GM21423 (cell line): ENCODE results near the gene MIPOL1.

ENCODE experiments used
- ATAC-seq: cut with Tn5 transposase; IDR thresholded peaks from one replicate; pipeline ENCODE4 v1.9.1; 2021; ENCODE audit warnings: mild to moderate bottlenecking, moderate library complexity; ENCODE audit not compliant: unreplicated experiment

MIPOL1 gene

DNA sequence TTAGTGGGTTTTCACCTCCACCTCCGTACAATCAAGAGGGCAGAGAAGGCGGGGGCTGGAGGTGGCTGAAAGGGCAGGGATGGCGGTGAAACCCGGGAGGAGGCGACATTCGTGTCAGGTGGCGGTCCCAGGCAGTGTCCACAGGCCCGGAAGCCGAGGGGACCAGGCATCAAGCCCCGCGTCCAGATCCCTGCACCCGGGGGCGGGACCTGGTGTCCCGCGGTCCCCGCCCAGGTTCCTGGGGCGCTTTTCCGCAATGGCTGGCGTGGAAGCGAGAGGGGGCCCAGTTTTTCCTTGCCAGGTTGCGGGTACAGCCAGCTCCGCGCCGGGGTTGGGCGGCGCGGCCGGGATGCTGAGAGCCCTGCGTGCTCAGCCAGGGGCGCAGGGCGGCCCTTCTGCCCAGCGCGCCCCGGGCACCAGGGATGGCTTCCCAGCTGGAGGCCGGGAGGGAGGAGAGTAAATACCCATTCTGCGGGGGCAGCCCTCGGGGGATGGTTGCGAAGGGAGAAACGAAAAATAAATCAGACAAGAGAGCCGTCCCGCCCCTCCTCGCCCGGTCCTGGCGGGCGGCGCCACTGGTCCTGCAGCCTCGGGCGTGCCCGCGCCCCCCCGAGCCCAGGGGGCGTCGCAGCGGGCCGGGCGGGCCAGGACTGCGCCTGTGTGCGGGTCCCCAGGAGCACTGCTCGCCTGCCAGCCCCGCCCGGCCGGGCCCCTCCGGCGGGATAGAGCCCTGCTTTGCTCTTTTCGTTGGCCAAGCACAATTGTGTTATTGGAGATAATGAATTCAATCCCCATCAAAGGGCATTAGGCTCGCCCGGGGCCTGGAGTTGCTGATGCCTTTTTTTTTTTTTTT, 385.8 kb downstream of the MIPOL1 start:
- ATAC-seq, result no peak

DNA sequence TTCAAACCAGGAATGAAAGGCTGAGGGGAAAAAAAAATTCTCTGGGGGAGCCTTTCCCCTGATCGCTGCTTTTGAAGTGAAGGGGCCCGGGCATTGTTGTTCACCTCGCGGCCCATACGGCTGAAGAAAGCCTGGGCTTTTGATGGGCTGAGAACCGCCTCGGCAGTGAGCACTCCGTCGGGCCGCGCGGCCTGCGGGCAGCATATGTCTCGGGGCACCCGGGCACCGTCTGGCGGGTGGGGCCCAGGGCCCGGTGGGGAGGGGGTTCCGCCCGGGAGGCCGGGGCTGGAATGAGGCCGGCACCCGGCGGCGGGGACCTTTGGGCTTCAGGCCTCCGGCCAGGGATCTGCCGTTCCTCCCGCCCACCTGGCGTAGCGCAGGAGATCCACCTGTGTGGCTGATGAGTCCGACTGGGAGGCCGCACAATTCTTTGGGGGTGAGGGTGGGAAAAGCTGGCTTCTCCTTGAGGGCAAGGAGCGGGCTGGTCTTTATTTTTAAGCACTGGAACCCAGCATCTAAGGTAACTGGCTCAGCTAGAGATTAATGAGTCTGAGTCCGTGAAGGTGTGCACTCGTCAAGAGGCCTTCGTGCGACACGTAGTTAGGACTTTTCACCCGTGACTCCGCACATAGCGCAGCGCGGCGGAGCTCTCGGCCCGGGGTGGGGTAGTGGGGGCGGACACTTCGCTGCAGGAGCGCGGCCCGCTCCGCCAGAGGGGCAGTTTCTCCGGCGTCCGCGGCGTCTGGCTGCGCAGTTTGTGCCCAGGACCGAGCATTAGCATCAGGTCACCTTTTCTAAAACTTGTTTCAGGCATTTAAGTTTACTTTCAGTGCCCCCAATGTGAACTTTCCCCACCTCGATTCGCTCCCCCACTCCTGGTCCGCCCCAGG, 386.7 kb downstream of the MIPOL1 start:
- no peak for ATAC-seq

DNA sequence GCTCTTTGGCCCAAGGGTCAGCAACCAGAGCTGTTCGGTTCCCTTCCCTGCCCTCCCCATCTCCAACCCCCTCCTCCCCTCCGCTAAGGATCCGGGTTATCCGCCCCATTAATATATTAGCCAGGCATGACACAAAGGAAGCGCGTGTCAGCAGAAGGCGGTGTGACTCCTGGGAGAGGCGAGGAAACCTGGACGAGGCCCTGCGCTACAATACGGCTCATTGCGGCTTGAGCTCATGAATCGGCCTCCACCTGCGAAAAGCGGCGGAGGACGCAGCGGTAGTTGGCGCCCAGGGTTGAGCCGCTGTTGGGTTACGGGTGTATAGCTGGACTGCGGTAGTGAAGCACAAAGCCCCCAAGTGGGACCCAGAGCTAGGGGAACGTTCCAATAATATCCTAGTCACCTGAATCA, 387.4 kb downstream of the MIPOL1 start:
- ATAC-seq, result no peak

DNA sequence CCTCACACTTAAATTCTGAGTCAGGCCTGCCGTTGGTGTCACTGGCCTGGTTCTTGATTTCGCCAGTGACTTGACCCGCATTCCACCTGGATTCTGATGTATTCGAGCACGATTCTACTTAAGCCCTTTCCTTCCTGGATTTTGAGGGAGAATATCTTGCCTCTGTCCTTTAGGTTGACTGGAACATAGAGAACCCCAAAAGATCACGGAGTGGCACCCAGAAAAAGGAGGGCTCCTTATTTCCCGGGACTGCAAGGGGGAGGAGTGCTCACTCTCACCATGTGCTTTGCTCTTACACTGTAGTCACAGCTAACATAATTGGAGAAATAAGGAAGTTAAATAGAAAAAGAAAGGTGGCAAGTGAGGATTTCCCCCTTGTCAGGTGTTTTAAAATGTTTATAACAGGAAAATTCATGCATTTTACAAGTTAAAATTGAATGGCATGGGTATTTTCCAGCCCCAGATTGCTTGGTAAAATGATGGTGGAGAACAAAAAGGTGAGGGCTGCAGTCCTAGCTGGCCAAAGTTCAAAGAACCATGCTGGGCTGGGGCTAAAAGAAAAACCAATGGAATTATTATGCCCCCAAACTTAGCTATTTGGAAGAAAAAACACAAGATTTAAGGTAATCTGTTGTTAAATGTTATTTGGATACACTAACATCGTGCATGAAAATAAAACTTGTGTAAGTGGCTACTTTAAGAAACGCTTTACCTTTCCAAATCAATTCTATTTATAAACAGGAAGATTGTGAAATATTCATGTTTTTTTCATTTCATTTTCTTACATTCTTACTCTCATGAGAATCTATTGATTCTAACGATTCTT, 388.4 kb downstream of the MIPOL1 start:
- ATAC-seq, result no peak

DNA sequence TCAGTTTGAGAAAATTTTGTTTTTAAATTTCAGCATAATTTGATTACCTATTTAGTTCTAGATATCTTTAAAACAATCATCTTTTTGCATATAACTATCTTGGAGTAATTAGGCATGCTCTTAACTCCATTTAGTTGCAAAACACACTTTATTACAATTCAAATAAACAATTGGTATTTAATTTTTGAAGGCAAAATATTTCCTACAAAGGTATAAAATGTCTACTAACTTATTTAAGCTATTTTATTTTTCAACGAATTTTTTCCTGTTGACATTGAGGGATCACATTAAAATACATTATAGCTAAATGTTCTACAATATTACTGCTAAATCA, 389.0 kb downstream of the MIPOL1 start:
- no peak for ATAC-seq

DNA sequence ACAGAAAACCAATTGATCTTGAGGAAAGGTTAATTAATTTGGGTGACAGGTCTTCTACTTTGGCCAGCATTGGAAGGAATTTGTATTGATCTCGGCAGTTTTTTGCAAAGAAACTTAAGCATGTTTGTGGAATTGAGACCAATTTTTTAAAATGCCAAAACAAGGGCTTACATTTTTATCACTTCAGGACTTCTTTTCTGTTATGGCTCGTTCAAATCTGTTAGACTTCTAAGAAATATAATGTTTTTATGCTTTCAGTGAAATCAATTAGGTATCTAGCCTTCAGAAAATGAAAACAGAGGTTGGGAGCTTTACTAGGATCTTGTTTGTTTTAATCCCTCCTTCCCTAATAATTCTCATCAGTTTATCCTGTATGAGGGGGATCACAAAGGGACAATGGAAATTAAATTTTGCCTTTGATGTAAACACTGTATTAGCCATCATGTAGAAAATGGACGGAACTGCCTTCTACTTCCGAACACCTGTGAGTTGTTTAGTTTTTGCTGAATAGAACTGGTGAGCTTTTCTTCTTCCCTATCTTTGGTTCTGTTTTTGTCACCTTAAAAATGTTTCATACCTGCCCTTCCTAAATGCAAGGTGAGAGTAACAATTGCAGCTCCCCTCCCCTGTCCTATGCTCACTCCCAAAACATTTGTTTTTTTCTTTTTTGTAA, 389.5 kb downstream of the MIPOL1 start:
- ATAC-seq, result no peak

DNA sequence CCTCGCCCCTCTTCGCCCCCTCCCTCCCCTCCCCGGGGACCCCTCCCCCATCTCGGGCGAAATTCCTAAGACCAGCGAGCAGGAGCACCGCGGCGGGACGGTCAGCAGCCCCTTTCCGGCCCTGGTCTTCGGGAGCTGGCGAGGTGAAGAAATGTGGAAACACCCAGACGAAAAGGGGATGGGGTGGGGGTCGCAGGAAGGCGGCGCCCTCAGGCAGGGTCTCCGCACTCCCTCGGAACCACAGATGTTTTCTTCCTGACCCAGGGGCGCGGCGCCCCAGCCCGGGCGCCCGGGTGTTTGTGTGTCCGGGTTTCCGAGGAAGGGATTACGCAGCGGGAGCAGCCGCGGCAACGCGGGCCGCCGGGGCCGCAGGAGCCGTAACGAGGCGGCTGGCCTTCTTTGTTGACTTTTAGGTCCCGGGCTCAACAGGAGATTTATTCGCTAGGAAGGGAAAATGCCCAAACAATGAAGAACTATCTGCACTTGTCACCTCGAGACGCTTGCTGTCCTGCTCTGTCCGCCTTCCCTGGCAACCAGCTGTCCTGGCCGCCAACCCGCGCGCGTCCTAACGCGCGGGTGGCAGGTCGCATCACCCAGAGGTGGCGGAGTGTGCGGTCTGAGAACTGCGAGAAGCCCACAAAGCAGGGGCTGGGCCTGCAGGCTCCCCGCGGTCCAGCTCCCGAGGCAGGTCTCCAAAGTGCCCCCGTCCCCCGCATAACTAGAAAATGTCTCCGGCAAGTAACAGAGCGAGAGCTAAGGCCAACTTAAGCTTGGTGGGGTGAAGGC, 390.3 kb downstream of the MIPOL1 start:
- no peak for ATAC-seq

DNA sequence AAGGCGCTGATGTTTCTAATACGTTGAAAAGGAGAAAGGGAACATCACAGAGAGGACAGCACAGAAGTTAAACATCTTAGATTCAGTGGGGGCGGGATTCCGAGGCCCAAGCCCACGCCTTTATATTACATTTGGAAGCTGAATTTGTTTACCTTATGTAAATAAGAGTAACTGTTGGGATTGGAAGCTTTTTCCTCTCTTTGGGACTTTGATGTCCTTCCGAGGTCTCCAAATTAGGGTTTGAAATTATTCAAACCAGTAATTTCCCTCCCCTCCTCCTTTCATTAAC, 390.9 kb downstream of the MIPOL1 start:
- ATAC-seq, result no peak

DNA sequence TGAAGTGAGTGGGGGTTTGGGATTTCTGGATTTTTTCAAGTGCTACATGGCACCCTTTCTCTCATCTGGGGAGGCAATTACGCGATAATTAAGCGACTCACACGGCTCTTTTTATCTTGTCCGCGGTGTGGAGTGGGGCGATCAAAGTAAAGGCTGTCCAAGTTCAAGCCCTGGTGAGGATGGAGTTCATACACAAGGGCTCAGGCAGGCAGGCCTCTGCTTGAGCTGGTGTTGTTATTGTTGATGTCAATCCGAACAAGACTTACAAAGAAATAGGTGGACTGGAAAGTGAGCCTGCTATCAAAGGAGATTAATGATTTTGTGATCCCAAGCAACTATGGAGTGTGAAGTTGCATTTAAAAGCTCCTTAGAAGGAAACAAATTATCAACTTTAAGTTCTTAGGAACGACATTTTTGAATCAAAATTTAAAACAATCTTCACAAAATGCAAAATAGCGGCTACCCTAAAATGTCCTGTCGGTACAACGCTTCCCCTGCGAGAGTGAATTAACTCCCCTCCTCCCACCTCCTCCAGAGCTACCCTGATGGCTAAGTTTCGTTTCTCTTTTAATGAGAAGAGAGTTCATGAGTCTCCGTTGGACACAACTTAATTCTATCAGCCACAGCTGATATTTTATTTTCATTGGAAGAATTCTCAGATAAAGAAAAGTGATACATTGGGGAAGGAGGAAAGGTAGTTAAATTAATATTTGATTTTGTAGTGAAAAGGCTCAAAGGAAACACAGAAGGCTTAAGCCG, 391.4 kb downstream of the MIPOL1 start:
- no peak for ATAC-seq

DNA sequence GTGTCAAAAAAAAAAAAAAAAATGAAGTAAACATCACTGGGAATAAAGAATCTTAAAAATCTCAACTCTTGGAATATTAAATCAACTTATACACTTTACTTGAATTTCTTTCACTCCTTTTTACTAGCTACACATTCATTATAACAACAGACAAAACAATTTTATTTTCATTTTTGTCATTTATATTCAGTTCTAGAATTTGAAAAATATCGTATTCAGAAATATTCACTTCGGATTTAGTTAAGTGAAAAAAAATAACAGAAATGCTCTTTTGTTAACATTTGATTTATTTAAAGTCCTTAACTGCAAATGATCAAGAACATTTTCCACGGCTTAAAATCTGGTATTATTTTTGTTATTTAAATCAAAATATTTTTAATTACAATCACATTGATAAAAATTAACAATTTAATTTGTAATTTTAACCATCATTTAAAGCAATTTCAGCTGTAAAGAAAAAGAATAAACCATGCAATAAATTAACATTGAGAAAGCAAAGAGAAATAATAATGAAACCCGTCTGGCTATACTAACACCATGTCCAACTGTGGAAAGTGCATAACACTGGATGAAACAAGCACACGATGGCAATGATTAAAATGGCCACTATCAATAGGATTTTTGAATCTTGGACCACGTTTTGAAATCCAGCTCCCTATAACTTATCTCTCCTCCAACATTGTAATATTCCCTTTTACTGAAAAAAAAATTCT, 392.1 kb downstream of the MIPOL1 start:
- ATAC-seq, result no peak

DNA sequence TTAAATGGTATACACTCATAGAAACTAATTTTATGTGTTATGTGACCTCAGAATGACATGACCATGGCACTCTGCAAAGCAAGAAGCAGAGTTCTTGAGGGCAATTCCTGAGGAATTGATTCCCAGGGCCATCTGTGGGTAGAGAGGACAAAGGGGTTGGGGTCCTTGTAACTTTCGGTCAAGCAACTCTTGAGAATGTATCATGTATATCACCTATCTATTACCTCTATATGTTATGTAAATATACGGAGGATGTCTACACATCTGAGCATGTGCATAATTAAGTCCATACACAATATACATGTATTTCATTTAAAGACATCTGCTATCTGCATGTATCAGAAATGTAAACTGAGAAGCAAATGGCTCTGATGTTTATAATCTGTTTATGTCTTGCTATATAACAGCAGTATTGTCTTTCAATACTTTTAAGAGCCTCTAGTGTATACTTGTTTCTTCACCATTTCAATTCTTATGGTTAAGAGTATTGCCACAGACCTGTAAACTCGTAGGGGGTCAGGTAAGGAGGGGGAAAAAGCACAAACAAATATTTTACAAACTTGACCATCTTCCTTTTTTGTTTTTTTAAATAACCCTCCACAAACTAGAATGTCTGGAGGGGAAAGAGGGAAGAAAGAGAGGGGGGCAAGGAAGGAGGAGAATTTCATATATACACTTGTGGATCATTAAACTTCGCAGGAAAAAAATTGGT, 392.8 kb downstream of the MIPOL1 start:
- ATAC-seq, result no peak

DNA sequence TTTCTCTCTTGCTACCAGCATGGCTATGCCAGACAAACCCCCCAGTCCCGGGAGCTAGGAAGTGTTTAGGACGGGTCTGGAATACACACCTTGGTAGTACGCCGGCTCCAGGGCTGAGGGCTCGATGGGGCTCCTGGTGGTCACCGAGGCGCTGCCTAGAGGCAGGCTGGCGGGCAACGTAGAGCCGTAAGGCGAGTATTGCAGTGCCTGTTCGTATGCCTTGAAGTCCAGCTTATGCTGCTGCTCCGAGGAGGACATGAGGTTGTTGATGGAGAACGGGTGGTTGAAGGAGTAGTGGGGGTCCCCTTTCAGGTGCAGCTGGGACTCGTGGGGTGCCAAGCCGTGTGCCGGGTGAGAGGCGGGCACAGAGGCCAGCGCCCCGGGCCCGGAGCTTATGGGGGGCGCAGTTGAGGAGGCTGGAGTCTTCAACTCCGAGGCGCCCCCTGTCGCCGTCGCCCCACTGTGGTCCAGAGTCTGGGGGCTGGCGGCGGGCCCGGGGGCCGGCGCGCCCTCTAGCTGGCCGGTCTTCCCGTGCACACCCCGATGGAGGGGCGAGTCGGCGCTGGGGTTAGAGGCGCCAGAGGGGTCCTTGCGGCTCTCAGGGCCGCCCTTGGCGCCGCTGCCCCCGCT, 393.7 kb downstream of the MIPOL1 start:
- no peak for ATAC-seq

DNA sequence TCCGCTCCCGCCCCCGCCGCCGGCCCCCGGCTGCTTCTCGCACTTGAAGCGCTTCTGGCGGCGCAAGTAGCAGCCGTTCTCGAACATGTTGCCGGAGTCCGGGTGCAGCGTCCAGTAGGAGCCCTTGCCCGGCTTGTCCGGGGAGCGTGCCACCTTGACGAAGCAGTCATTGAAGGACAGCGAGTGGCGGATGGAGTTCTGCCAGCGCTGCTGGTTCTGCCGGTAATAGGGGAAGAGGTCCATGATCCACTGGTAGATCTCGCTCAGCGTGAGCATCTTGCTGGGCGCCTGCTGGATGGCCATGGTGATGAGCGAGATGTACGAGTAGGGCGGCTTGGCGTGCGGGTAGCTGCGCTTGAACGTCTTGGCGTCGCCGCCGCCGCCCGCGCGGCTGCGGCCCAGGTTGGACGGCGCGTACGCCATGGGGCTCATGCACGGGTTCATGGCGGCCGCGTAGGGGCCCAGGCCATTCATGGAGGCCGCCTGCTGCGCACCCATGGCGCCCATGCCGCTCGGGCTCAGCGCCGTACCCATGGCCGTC, 394.3 kb downstream of the MIPOL1 start:
- ATAC-seq, result no peak

DNA sequence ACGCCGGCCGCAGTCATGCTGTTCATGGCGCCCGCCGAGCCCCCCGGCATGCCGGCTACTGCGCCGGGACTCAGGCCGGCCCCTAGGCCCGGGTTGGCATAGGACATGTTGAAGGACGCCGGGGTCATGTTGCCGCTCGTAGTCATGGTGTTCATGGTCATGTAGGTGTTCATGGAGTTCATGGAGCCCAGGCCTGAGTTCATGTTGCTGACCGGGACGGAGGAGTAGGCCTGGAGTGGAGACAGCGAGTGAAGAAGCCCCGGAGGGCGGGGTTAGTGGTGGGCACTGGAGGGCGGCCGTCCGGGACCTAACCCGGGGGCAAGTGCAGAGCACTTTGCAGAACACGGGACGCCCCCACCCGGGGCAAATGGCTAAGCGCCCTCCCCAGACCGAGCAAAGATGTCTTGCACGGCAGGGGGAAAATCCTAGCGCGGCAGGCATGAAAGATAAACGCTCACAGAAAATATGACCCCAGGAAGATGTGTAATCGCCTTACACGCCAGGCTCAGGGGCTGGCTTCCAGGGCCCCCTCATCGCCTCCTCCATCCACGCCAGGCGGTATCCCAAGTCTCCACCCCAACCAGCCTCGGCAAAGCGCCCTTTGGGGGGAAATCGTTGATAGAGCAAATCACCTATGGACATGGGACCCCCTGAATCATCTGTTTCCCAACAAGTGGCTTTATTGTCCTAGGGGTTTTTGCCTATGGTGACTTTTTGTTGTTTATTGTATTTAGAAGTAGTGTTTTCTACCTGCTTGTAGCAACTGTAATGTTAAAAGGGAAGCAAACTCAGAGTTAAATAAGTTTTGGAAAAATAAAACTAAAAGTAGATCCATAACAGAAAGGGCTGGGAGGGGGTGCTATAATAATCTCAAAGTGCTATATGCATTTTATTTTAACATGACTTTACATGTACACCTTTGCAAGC, 395.0 kb downstream of the MIPOL1 start:
- no peak for ATAC-seq

DNA sequence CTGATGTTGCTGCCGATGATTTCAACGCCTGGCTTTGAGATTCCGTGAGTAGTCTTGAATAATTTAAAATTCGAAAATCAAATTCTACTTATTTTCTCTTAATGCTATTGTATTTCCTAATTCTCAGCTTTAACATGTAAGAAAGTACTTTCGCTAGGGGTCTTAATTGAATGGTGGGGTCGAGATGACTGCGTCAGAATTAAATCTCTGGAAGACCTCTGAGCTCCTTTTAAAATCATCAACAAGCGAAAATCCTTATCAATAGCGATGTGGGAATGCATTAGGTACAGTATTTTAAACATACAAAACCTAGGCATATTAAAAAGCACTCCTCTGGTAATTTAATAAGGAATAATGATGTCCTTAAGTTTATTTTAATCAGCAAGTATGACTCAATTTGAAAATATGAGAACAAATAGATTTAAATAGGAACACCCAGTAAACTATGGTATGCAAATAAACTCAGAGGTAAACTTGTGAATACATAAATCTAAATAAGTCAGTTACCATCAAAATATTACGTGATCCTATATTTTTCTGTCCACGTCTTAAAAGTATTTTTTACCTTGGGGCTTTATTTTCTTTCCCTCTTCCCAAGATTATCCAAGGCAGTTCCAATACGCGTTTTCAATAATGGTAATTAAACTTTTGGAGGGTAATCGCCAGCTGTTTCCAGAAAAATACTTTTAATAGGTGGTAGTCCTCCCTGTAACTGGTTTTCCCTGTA, 395.9 kb downstream of the MIPOL1 start:
- no peak for ATAC-seq
